Activated CD8-positive, alpha-beta memory T cell treated with anti-CD3 and anti-CD28 coated beads for 36 hours (primary cell): ENCODE measurements around the gene GPAT2. TPM values are rescaled to one million over a fixed set of nuclear protein-coding genes. Genes with fewer than 3 reads are reported as not detected.
"Not testable (repeated sequence)": the region's sequence is repeated elsewhere in the genome, so short reads cannot be mapped to it uniquely, and the experiment has no call there.

ENCODE experiments used
- CTCF ChIA-PET: fragments of 350-600 bp; sonication (Branson Sonifier 250); formaldehyde crosslinking; loops from one replicate; lab custom pipeline; 2021; ENCODE audit warnings: antibody characterized with exemption; lab: Charles Lee
- POLR2A ChIA-PET: fragments of 350-600 bp; sonication (Branson Sonifier 250); formaldehyde crosslinking; loops from one replicate; lab custom pipeline; 2021; ENCODE audit warnings: antibody characterized with exemption; lab: Charles Lee
- total RNA-seq, 2 experiments: library from RNA; stranded (reverse); gene quantifications; one replicate each; pipeline ENCODE4 v1.2.3, GENCODE V29; 2021

GPAT2 gene
- total RNA-seq, 2 experiments from 2014 or later: 35.4 to 37.9 TPM

DNA sequence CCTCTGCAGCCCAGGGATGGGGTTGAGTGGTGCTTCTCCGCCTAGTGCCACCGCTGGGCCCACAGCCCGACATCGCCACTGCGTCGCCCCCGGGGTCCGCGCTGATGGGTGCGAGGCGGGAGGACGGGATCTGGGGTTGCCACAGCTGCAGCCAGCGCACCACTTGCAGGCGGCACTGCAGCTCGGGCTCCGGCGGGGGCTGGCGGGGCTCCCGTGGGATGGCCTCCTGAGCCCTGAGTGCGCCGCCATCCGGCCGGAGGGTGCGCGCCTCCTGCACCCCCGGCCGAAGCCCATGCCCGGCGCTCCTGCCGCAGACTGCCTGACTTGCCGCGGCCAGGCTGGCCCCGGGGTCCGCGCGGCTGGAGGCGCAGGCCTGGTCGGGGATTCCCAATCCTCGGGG lies 42.6 kb downstream of the GPAT2 start:
- POLR2A ChIA-PET: interaction anchor here (1.1 kb wide), 1 partner anchor 216 kb away, joined by 3 read pairs; the partner anchor contains the start of gene STARD7
- CTCF ChIA-PET: interaction anchor here (0.6 to 1.9 kb wide), 10 partner anchors 17 to 282 kb away, joined by 3 to 7 read pairs (median 3); partner anchors contain the start of gene ADRA2B

DNA sequence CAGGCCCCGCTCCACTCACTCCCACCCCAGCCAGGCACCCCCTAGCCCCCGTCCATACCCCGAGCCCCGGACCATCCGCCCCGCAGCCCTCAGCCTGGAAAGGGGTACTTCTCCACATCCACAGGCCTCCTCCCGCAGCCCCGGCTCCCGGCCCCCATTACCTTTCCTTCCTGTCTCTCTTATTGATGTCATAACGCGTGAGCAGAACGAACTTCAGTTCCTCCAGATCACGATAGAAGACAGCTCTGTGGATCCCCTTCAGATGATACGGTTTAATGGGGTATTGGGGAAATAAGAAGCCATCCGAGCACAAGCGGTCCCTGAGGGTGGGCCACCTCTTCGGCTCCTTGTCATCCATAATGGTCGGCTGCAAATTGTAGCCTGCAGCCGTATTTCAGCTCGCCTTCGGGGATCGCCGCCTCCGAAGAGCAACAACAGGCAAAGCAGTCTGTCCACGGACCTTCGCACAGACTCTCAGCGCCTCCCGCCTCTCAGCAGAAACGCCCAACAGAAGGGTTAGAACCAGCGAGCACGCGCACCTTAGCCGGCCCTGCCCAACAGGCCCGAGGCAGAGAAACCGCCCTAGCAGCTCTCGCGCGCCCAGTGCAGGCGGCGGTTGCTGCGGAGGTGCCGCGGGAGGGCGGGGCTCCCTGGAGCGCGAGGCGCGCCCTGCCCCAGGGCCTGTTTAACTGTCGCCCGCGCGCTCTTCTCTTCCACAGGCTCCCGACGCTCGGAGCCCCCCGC lies 43.2 kb downstream of the GPAT2 start, which contains the start of gene ANKRD36C:
Gene ANKRD36C (minus strand): TSS at position 474 of the 744 bp plus-strand sequence. CDS start 116 bp downstream, at position 358.
- CTCF ChIA-PET: interaction anchor here (1.8 to 1.9 kb wide), 2 partner anchors 17 to 125 kb away, joined by 6 to 7 read pairs; partner anchors contain the start of gene ADRA2B
- POLR2A ChIA-PET: not testable (repeated sequence)

DNA sequence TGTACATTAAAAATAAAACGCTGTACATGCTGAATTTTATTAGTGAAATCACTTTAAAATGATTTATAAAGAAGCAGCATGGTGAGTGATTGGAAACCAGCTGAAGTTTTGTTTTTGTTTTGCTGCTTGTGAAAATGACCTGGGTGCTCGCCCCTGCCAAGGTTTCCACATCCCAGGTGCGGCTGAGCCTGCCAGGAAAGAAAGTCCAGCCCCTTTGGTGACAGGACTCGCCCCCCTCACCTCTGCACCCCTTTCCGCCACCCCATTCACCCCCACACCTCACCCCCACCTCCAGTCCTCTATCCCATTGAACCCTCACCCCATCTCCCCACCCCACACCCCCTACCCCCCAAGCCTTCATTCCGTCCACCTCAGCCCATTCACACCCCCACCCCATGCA lies 43.8 kb downstream of the GPAT2 start:
- POLR2A ChIA-PET, CTCF ChIA-PET: not testable (repeated sequence)

Other genes with a start within 250 kb of the GPAT2 start
- gene ANKRD36C, start 43.1 kb downstream of the GPAT2 start, total RNA-seq: 10 to 100 TPM; 28.8 to 34.7 TPM
- under 1 TPM; 0.25 to 0.34 TPM for gene ADRA2B, start 81.7 kb upstream of the GPAT2 start, total RNA-seq
- gene ASTL, start 103.6 kb upstream of the GPAT2 start, total RNA-seq: 10 to 100 TPM; 18.1 to 19.3 TPM
- 100 to 1,000 TPM; 297 to 298 TPM for gene DUSP2, start 110.5 kb upstream of the GPAT2 start, total RNA-seq
- 100 to 1,000 TPM; 241 to 248 TPM for gene STARD7, start 173.9 kb upstream of the GPAT2 start, total RNA-seq
- 10 to 100 TPM; 24.6 to 27.4 TPM for gene TMEM127, start 231.1 kb upstream of the GPAT2 start, total RNA-seq
- 10 to 100 TPM; 76.7 to 76.8 TPM for gene CIAO1, start 231.3 kb upstream of the GPAT2 start, total RNA-seq